Measurements from ENCODE around the gene GNAO1.

The GNAO1 gene

DNA sequence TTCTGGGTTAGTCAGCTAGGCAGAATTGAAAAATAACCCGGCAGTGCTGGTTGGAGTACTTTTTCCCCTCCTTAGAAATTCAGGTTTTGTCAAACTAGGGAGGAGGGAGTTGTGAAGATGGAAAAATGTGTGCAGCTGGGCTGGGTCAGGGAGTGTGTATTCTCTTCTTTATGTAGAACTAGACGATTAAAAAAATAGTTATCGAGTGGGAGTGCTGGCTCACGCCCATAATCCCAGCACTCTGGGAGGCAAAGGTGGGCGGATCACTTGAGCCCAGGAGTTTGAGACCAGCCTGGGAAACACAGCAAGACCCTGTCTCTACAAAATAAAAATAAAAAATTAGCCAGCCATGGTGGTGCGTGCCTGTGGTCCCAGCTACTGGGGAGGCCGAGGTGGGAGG is 106.4 kb downstream of the GNAO1 start:
- no peaks in the 10 kb centered on the region for H3K27me3 ChIP-seq (ENCODE audit: insufficient read depth, poor library complexity, severe bottlenecking)
- no peak overlapping the region for H3K27ac ChIP-seq (replicated peaks)
- TF ChIP-seq, protein P1, sequence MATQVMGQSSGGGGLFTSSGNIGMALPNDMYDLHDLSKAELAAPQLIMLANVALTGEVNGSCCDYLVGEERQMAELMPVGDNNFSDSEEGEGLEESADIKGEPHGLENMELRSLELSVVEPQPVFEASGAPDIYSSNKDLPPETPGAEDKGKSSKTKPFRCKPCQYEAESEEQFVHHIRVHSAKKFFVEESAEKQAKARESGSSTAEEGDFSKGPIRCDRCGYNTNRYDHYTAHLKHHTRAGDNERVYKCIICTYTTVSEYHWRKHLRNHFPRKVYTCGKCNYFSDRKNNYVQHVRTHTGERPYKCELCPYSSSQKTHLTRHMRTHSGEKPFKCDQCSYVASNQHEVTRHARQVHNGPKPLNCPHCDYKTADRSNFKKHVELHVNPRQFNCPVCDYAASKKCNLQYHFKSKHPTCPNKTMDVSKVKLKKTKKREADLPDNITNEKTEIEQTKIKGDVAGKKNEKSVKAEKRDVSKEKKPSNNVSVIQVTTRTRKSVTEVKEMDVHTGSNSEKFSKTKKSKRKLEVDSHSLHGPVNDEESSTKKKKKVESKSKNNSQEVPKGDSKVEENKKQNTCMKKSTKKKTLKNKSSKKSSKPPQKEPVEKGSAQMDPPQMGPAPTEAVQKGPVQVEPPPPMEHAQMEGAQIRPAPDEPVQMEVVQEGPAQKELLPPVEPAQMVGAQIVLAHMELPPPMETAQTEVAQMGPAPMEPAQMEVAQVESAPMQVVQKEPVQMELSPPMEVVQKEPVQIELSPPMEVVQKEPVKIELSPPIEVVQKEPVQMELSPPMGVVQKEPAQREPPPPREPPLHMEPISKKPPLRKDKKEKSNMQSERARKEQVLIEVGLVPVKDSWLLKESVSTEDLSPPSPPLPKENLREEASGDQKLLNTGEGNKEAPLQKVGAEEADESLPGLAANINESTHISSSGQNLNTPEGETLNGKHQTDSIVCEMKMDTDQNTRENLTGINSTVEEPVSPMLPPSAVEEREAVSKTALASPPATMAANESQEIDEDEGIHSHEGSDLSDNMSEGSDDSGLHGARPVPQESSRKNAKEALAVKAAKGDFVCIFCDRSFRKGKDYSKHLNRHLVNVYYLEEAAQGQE (IDR thresholded peaks at IDR 0.05; ENCODE audit: insufficient replicate concordance, low read depth), result no peak
- TF ChIP-seq SPI1 (IDR thresholded peaks at IDR 0.05; ENCODE audit: borderline replicate concordance, low read depth), result no peak
- no peak overlapping the region for H3K4me3 ChIP-seq (replicated peaks; ENCODE audit: insufficient read depth, low read length)
- no peak for DNase-seq (ENCODE audit: low read depth in 1 of 2, low spot score in 1 of 2)

DNA sequence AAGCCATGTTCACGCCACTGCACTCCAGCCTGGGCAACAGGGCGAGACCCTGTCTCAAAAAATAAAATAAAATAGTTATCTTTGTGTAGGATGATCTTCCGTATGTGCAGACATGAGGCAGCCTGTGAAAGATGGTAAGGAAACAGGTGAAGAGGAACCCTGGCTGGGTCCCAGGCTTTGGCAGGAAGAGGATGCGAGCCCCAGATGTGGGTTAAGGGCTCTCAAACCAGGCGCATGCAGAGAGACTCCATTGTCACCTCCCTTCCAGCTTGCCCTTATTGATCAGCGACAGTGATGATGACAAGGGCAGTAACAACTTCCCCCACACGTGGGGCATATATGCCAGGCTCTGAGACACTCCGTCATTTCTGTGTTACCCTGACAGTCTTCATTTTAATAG is 106.8 kb downstream of the GNAO1 start:
- Histone ChIP-seq H3K27me3 (ENCODE audit: insufficient read depth, poor library complexity, severe bottlenecking) (no peaks in the 10 kb centered on the region), H3K27ac (replicated peaks) (no peak overlapping the region), H3K4me3 (replicated peaks; ENCODE audit: insufficient read depth, low read length) (no peak overlapping the region)
- DNase-seq (ENCODE audit: low read depth in 1 of 2, low spot score in 1 of 2), result no peak
- TF ChIP-seq SPI1 (IDR thresholded peaks at IDR 0.05; ENCODE audit: borderline replicate concordance, low read depth) (no peak), POLR2AphosphoS5 (IDR thresholded peaks at IDR 0.05; ENCODE audit: low read depth) (no peak), GABPA (IDR thresholded peaks at IDR 0.05; ENCODE audit: low read depth) (no peak)
- TF ChIP-seq, protein P1 (IDR thresholded peaks at IDR 0.05; ENCODE audit: insufficient replicate concordance, low read depth), result no peak
- TF ChIP-seq, protein P2, sequence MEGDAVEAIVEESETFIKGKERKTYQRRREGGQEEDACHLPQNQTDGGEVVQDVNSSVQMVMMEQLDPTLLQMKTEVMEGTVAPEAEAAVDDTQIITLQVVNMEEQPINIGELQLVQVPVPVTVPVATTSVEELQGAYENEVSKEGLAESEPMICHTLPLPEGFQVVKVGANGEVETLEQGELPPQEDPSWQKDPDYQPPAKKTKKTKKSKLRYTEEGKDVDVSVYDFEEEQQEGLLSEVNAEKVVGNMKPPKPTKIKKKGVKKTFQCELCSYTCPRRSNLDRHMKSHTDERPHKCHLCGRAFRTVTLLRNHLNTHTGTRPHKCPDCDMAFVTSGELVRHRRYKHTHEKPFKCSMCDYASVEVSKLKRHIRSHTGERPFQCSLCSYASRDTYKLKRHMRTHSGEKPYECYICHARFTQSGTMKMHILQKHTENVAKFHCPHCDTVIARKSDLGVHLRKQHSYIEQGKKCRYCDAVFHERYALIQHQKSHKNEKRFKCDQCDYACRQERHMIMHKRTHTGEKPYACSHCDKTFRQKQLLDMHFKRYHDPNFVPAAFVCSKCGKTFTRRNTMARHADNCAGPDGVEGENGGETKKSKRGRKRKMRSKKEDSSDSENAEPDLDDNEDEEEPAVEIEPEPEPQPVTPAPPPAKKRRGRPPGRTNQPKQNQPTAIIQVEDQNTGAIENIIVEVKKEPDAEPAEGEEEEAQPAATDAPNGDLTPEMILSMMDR (IDR thresholded peaks at IDR 0.05; ENCODE audit: insufficient read depth, low read length), result no peak

DNA sequence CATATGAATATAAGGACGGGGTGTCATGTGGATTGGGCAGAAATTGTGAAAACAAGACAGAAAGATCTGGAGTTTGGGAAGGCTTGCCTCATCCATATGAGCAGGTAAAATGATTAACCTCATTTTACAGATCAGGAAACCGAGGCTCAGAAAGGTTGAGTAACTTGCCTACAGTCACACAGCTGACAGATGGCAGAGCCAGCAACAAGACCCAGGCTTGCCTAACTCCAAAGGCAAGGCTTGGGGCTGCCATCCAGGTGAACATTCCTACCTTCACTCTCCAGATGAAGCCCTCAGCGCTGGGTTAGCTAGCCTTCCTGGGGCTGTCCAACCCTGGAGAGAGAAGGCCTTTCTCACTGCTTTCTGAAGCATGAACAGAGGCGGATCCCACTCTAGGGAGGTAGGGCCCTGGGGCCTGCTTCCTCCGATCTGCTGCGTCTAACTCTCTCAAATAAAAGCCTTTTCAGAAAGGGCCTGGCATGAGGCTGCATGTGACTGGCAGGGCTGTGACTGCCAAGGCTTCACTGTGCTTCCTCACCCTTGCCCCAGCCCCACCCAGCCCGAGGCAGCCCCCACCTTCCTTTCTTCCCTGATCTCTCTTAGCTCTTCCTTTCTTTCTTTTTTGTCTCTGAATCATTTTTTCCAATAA is 107.8 kb downstream of the GNAO1 start:
- H3K27me3 ChIP-seq (ENCODE audit: insufficient read depth, poor library complexity, severe bottlenecking), result no peaks in the 10 kb centered on the region
- TF ChIP-seq, protein P1 (IDR thresholded peaks at IDR 0.05; ENCODE audit: insufficient replicate concordance, low read depth), result no peak
- TF ChIP-seq POLR2AphosphoS5 (IDR thresholded peaks at IDR 0.05; ENCODE audit: low read depth) (no peak), SPI1 (IDR thresholded peaks at IDR 0.05; ENCODE audit: borderline replicate concordance, low read depth) (no peak), GABPA (IDR thresholded peaks at IDR 0.05; ENCODE audit: low read depth) (no peak)
- TF ChIP-seq, protein P2 (IDR thresholded peaks at IDR 0.05; ENCODE audit: insufficient read depth, low read length), result no peak
- no peak for DNase-seq (ENCODE audit: low read depth in 1 of 2, low spot score in 1 of 2)
- no peak overlapping the region for H3K4me3 ChIP-seq (replicated peaks; ENCODE audit: insufficient read depth, low read length)
- no peak overlapping the region for H3K27ac ChIP-seq (replicated peaks)
